ENCODE measurements around the gene ZSWIM4.

The ZSWIM4 gene

DNA sequence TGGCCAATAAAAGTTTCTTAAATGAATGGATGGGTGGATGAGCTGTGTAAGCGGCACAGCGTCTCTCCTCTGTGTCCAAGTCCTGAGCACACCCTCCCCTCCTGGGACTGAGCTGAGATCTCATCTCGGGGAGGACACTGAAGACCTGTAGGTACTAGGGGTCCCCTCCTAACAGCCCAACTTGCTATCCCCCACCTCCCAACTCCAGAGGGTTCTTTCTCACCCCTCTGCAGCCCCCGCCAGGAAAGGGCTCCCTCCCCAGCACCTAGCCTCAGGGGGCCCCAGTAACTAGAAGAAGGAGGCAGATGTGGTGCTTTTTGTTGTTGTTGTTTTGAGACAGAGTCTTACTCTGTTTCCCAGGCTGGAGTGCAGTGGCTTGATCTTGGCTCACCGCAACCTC is 80.6 kb downstream of the ZSWIM4 start:
- no peak for DNase-seq (ENCODE audit: low spot score)

DNA sequence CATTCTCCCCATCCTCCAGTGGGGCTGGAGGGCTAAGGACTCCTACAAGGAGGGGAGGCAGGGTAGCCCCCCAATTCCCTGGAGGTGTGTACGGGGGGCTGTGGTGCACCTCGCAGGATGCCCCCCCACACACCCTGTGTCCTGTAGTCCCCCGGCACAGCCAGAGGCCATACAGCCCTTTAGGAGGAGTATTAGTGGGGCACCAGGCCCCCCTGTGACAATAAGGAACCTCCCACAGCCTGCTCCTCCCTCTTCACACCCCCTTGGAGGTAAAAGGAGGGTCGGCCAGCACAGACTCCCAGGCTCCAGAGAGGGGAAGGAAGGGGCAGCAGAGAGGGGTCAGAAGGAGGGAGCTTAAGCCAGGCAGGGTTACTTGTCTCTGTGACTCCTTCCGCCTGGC is 81.6 kb downstream of the ZSWIM4 start, which contains the start of gene NANOS3:
TSS of gene NANOS3 (plus strand) at position 301 of the 400 bp plus-strand sequence. CDS start 115 bp downstream, outside the sequence.
- no peak for DNase-seq (ENCODE audit: low spot score)

DNA sequence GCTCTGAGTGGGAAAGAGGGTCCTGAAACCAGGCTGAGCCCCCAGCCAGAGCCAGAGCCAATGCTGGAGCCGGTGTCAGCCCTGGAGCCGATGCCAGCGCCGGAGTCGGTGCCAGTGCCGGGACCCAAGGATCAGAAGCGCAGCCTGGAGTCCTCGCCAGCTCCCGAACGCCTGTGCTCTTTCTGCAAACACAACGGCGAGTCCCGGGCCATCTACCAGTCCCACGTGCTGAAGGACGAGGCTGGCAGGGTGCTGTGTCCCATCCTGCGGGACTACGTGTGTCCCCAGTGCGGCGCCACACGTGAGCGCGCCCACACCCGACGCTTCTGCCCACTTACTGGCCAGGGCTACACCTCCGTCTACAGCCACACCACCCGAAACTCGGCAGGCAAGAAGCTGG is 82.1 kb downstream of the ZSWIM4 start:
- DNase-seq (ENCODE audit: low spot score), result no peak

DNA sequence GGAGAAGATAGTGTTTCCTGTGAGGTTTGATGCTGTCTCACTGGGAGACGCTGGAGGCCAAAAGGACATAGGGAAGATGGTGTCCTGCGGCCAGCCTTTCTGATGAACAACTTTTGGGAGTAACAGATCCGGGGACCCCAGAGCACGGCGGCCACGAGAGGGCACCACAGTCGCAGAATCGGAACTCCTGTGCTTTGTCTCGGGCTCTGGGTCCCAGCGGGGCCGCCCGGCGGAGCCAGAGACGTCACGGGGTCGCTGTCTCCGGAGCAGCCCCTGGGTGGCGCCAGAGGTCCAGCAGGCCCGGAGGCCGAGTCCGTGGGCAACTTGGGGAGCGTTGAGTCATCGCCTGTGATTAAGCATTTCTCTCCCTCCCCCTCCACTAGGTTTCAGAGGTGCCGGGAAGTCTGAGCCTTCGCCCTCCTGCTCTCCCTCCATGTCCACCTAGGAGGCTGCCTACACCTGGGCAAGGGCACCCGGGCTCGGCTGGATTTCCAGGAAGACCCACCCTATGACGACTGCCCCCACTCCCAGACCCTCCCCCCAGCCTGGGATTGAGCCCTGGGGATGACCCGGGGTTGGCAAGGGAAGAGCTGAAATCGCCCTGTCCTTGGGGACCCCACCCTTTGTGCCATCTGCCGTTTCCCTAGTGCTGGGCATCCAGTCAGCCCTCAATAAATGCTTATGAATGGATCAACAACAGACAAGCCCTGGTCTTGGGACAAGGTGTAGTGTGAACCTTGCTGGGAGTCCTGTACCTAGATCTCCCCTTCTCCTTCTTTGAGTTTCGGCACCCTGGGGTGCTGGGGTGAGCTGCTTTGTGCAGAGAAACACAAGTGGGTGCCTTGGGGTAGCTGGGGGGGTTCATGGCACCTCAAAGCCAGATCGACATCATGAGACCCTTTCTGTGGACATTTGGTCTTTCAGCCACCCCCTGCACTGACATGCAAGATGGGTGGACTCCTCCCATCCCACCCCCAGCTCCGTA is 85.1 kb downstream of the ZSWIM4 start:
- DNase-seq (ENCODE audit: low spot score), result peak; percentile 95

DNA sequence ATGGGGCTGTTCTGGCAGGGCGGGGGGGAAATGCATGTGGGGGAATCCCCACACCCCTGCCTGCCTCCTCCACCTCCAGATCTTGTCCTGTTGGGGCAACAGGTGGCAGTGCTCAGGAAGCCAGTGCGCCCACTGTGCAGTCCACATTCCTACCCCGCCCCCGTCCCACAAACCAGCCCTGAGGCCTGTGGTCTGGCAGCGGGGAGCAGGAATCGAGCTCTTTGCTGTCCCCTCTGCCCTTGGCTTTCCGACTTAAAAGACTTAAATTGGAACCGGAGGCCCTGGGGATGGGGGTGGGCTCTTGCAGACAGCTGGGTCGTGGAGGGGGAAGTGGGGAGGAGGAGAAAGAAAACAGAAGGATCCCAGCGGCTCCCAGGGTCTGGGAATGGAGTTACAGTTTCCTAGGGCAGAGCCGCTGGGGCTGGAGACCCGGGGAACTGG is 86.0 kb downstream of the ZSWIM4 start:
- DNase-seq (ENCODE audit: low spot score), result no peak
